ENCODE data around the gene OXCT2. TPM values are rescaled to one million over a fixed set of nuclear protein-coding genes. Genes with fewer than 3 reads are reported as not detected.

OXCT2 gene
- total and polyA plus RNA-seq, 9 of the 15 experiments (the other 6 are each of a cell fraction or from before 2014, with no cell fraction given), result 0.08 to 0.64 (median 0.22) TPM; not detected in 2

GRCh38 chr1:39759436-39759726 is 11.8 kb downstream of the OXCT2 start:
- no peak overlapping the region for H3K4me2 ChIP-seq (ENCODE audit: insufficient read depth, low read length)
- no peaks in the 10 kb centered on the region for H3K79me2 ChIP-seq (ENCODE audit: control insufficient read depth, insufficient read depth, low read length)
- no peak overlapping the region for H3K4me3 ChIP-seq
- no peaks in the 10 kb centered on the region for H3K9me1 ChIP-seq (ENCODE audit: control insufficient read depth, insufficient read depth, low read length)
- no peak overlapping the region for H3K9ac ChIP-seq (ENCODE audit: insufficient read depth in 1 of 2, low read depth in 2 of 2, low read length in 2 of 2)
- TF ChIP-seq TAF15 (IDR thresholded peaks at IDR 0.05; ENCODE audit: low read depth, low read length) (no peak), CBFA2T2 (conservative IDR thresholded peaks at IDR 0.05) (no peak), ZNF696 (CRISPR knock-in tag; conservative IDR thresholded peaks at IDR 0.05) (no peak), ZBTB17 (CRISPR knock-in tag; IDR thresholded peaks at IDR 0.05) (0 out of 2 replicates have a peak, but pooled peaks have one; percentile 24), NCOA4 (IDR thresholded peaks at IDR 0.05; ENCODE audit: partially characterized antibody) (no peak)
- H3K27me3 ChIP-seq (ENCODE audit: control insufficient read depth in 2 of 2, insufficient read depth in 2 of 2, low read length in 2 of 2), result no peaks in the 10 kb centered on the region
- no peak overlapping the region for H2AFZ ChIP-seq (ENCODE audit: low read depth, low read length)
- ChIA-PET POLR2A (interaction anchor here (0.6 to 0.8 kb wide), 4 partner anchors 21 to 240 kb away, joined by 3 to 4 read pairs (median 3); partner anchors contain the start of gene PPIE), CTCF (ENCODE audit: low intra/inter-chr PET ratio) (no interaction called here)
- no peak overlapping the region for H3K27ac ChIP-seq (ENCODE audit: extremely low read depth, low read depth, low read length)
- H3K36me3 ChIP-seq (ENCODE audit: control insufficient read depth, insufficient read depth, low read length), result peaks cover 40% of the 10 kb centered on the region; the same call in 2 of the 3 replicates
- FAIRE-seq, result no peak
- H3K9me3 ChIP-seq (replicated peaks; ENCODE audit: control insufficient read depth, insufficient read depth, low read depth, low read length), result no peaks in the 10 kb centered on the region
- intact Hi-C loops (cut with micrococcal nuclease) (no loop called here), in situ Hi-C loops (cut with MboI) (no loop called here)
- H3K4me1 ChIP-seq (replicated peaks in 1 of 2; ENCODE audit: control insufficient read depth in 2 of 2, insufficient read depth in 2 of 2, low read length in 2 of 2), result peaks cover 3 to 23% of the 10 kb centered on the region in 2 experiments; a peak in 3 of 5 replicates
- no peak for DNase-seq (ENCODE audit: extremely low read depth in 1 of 4, low spot score in 3 of 4)
- H4K20me1 ChIP-seq (replicated peaks; ENCODE audit: control insufficient read depth, insufficient read depth, low read length), result no peaks in the 10 kb centered on the region; the same call in 1 of the 2 replicates
- ATAC-seq, result no peak
- BruUV-seq (replicated peaks), result no TSS peak

All from K562 (cell line).